ENCODE data around the gene HPCAL4.

DNA sequence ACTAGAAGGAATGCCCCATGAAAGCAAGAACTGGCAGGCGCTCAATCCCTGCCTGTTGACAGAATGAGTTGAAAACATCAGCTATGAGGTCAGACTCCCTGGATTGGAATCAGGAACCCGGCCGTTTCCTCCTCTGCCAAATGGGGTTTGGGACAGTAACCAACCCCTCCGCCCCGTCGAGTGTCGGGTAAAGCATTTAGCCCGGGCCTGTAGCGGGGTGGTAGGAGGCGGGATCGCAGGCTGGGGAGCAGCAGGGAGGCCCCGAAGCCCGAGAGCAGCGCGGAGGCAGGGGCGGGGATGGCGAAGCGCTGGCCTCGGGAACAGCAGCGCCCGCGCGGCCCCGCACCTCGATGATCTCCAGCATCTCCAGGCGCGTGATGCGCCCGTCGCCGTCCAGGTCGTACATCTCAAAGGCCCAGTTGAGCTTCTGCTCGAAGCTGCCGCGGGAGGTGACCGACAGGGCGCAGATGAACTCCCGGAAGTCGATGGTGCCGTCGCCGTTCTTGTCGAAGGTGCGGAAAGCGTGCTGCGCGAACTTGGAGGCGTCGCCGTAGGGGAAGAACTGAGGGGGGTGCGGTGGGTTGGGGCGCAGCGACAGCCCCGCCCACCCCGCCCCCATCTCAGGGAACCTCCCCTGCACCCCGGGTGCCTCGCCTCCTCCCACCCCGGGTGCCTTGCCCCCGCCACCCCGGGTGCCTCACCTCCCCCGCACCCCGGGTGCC is 7.5 kb downstream of the HPCAL4 start:
- peak; percentile 61 for TF ChIP-seq EZH2 (IDR thresholded peaks at IDR 0.05; ENCODE audit: insufficient read depth, poor library complexity, severe bottlenecking)
- no peak for TF ChIP-seq EZH2phosphoT487 (IDR thresholded peaks at IDR 0.05; ENCODE audit: insufficient read depth, low read depth)
